HG03060 (cell line): ENCODE data around the gene PSMG3.

Experiments
- ATAC-seq: cut with Tn5 transposase; IDR thresholded peaks from one replicate; pipeline ENCODE4 v1.9.1; 2021; ENCODE audit warnings: low read depth, moderate number of reproducible peaks; ENCODE audit not compliant: unreplicated experiment

The PSMG3 gene

GRCh38 chr7:1559626-1560590, 9.9 kb downstream of the PSMG3 start:
- no peak for ATAC-seq

DNA sequence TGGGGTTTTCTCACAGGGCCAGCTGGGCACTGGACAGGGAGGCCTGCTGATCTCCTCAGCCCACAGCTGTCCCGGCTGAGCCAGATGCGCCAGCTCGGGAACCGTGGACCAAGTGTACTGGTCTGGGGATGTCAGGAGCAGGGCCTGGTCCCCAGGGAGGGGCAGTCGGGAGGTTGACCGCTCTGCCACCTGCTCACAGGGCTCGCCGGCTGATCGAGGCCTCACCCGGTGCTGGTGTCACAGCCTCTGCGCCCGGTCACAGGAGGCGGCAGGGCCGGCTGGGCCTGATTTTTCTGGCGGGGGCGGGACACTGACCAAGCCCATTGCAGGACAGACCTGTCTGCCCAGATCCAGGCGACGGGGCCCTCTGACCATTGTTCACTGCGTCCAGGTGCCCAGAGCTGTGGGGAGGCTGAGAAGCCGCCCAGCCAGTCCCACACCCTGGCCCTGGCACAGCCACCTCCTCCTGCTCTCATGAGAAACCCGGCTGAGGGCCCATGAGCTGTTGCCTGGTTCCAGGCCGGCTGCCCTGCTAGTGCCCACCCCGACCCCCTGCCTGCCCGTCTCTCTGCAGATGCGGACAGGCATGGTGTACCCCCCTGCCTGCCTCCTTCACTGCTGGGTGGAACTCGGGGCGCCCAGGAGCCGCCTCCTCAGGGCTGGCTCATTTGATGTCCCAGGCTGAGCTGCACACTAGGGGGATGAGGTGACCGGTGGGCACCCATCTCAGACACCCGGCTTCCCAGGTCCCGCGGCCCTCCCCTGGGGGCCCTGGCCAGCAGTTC, 10.8 kb downstream of the PSMG3 start:
- no peak for ATAC-seq

GRCh38 chr7:1558181-1558811, 11.5 kb downstream of the PSMG3 start:
- ATAC-seq = no peak

- ATAC-seq = no peak
Observed at GRCh38 chr7:1557771-1558170, 12.1 kb downstream of the PSMG3 start.

- no peak for ATAC-seq
Observed at GRCh38 chr7:1557006-1557405, 12.8 kb downstream of the PSMG3 start.

DNA sequence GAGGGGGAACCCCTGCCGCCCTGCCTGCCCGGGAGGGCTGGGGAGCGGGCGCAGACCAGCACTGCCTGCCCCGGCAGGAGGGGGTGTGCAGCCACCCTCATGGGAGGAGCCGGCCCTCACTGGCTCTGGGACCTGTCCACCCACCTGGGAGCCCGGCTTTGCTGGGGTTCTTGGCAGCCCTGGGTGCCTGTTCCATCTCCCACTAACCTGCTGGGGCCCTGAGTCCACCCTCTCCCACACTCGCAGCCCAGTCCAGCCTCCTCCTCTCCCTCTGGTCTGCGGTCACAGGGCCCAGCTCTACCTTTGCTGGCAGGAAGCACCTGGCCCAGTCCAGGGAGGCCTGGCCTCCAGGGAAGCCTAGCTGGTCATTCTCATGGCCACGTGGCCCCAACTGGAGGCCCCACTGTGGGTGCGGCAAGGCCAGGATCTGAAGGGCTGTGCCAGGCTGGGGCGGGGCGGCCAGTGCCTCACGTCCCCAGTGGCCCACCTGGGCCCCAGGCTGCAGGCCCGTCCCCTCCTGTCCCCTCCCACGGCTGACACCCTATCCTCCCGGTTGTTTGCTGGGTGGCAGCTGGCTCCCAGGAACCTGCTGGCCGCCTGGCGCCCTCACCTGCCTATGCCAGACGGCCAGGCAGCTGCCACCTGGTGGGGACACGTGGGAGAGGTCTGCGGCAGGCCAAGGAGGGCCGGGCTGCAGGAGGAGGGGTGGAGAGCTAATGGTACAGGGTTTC, 13.9 kb downstream of the PSMG3 start, which contains the start of gene TMEM184A:
TMEM184A (minus strand) TSS at position 393 of the 731 bp plus-strand sequence. CDS start 721 bp downstream, outside the sequence.
- ATAC-seq = no peak

GRCh38 chr7:1555046-1555812, 14.6 kb downstream of the PSMG3 start:
- no peak for ATAC-seq

DNA sequence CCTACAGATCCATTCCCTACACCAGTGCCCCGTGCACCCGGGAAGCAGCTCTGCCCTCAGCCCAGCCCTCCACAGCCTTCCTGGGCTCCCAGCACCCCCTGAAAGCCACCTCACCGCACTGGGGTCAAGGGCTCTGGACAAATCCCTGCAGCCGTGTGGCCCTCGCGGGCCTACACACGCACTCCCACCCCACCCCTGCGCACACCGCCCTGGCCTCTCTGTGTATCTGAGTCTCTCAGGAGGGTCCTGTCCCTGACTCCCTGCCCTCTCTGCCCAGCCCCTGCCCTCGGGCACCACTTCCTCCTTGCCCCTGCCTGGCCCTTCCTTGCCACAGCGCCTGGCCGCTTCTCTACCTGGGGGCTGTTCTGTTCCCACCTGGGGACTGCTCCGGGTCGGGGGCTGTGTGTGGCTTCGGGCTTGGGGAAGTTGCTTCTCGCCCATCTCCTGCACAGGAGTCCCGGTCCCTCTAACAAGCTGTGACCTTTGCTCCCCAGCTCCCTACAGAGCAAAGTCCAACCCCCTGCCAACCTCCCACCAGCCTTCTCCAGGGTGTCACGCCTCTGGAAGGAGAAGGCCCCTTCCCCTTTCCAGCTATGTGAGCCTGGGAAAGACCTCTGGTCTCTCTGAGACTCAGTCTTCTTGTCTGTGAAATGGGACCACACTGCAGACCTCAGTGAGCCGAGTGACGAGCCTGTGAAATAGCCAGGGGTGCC, 15.3 kb downstream of the PSMG3 start:
- no peak for ATAC-seq

DNA sequence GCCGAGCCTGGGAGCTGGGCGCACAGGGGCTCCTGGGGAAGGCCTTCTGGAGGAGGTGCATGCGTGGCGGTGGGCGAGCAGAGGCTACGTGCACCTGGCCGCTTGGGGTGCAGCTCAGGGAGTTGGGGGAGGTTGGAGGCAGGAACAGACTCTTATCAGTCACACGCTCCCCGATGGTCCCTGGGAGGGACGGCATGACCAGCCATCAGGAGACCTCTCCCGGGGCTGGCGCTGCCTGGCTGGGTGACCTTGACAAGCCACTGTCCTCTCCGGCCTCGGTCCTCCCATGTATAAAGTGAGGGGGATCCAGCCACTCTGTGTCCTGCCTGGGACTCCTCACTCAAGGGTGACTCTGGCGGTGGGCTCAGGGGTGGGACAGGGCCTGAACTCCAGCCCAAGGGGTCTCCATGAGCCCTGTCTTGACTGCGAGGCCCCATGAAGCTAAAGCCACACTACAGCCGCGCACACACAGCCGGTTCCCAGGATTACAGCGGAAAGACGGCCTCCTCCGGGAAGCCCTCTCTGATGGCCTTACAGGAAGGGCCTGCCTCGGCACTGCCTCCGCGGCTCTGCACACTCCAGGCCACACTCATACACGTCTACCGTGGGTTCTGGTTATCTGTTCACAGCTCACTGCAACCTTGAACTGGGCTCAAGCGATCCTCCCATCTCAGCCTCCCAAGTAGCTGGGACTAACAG, 16.2 kb downstream of the PSMG3 start:
- no peak for ATAC-seq

DNA sequence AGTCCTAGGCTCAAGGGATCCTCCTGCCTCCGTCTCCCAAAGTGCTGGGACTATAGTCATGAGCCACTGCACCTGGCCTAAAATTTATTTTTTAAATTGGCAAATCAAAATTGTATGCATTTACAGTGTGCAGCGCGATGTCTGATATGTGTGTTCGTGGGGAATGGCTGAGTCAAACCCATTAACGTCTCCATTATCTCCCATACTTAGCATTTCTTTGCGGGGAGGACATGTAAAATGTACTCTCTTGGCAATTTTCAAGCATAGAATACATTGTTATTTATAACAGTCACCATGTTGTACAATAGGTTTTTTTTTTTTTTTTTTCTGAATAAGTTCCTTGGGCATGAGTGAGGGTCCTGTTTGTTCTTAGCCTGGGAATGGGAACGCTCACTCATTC, 17.6 kb downstream of the PSMG3 start:
- no peak for ATAC-seq

DNA sequence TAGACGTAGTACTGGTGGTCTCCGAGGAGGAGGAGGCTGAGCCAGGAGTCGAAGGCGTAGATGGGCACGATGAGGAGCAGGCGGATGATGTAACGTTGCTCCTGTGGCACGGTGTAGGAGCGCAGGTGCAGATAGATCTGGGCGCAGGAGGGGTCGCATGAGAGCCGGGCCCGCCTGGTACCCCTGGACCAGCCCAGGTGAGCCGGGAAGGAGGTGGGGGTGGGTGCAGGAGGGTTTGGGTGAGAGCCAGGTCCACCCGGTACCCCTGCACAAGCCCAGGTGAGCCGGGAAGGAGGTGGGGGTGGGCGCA, 19.0 kb downstream of the PSMG3 start:
- no peak for ATAC-seq

DNA sequence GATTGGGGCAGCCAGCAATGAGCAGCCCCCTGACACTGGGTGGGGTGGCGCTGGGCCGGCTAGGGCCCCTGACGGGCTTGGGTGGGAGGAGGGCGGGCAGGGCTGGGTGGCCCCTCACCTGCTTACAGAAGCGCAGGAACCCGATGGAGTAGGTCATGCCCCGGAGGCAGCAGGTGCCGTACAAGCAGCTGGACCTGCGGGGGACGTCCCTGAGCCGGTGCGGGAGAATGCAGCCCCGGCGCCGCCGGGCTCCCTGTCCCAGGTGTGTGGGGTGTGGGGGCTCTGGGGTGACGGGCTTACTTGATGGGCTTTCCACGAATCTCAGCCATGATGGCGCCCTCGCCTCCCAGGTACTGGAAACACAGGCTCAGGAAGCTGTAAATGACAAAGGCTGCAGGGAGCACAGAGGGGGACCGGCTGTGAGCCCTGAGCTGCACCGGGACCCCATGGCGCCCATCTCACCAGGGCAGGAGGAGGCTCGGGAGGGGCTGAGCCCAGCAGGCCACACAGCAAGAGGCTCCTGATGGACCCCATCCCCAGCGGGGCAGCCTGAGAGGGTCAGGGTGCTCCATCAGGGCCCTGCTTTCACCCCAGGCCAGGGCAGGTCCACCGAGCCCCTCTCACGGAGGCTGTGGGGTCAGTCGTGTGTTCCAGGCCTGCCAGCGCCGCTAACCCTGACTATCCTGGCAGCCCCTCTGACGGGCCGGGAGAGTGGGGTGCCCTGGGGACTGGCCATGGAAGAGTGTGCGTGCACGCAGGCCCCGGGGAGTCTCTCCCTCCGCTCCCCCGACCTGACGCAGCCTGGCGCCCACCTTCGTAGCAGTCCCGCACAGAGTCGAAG, 19.6 kb downstream of the PSMG3 start:
- no peak for ATAC-seq

GRCh38 chr7:1549357-1550004, 20.4 kb downstream of the PSMG3 start:
- no peak for ATAC-seq

GRCh38 chr7:1548944-1549343, 20.9 kb downstream of the PSMG3 start:
- ATAC-seq = no peak

DNA sequence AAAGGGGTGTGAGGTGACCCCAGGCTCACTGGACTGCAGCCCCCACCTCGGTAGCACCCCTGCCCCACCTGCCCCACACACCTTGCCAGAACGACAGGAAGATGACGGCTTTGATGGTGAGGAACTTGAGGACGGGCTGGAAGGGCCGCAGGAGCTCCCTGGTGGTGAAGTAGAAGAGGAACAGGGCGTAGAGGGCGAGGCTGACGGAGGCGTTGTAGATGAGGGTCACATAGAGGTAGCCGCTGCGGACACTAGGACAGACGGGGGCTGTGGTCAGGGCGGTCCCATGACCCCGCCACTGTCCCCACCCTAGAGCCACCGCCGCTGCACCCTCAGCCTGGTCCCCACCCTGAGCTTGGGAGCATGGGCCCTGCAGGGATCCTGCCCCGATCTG, 21.4 kb downstream of the PSMG3 start:
- ATAC-seq = no peak

DNA sequence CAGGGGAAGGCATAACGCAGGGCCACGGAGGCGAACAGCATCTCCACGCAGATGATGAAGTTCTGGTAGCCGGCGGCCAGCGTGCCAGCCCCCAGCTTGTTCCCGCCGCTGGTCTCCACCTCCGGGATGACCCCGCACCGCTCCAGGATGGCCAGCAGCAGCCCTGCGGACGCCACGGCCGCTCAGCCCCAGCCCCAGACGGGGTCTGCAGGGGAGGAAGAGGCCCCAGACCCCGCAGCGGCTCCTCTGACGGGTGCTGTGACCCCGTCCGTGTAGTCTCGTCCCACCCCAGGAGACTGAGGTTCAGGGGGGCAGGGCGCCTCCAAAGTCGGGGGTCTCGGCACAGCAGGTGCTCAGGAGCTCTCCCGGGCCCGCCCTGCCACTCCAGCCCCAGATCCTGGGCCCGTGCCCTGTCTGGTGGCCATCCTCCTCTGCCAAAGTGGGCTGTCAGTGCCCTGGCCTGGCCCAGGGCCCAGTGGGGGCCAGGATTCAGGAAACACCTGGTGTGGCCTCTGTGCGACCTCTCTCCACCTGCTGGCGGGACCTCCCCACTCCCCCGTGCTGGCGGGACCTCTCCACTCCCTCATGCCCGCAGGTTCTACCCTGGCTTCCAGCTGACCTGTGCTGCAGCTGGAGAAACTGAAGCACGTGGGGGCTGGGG, 21.9 kb downstream of the PSMG3 start:
- no peak for ATAC-seq
